DND-41 (cell line): ENCODE data around the gene TBC1D30.

Source experiments
- EZH2 ChIP-seq: IDR thresholded peaks from 3 replicates; pipeline ENCODE4 v1.6.1; 2012; ENCODE audit warnings: borderline replicate concordance, low read depth, mild to moderate bottlenecking, moderate library complexity, low read length, inconsistent platforms; ENCODE audit not compliant: severe bottlenecking
- TF ChIP-seq, protein P1 (sequence below): IDR thresholded peaks from 2 replicates; pipeline ENCODE4 v1.5.1; 2012; ENCODE audit warnings: borderline replicate concordance, low read length, moderate library complexity, mild to moderate bottlenecking; ENCODE audit not compliant: poor library complexity, severe bottlenecking; ENCODE audit errors: extremely low read depth

- TF ChIP-seq, protein P1, sequence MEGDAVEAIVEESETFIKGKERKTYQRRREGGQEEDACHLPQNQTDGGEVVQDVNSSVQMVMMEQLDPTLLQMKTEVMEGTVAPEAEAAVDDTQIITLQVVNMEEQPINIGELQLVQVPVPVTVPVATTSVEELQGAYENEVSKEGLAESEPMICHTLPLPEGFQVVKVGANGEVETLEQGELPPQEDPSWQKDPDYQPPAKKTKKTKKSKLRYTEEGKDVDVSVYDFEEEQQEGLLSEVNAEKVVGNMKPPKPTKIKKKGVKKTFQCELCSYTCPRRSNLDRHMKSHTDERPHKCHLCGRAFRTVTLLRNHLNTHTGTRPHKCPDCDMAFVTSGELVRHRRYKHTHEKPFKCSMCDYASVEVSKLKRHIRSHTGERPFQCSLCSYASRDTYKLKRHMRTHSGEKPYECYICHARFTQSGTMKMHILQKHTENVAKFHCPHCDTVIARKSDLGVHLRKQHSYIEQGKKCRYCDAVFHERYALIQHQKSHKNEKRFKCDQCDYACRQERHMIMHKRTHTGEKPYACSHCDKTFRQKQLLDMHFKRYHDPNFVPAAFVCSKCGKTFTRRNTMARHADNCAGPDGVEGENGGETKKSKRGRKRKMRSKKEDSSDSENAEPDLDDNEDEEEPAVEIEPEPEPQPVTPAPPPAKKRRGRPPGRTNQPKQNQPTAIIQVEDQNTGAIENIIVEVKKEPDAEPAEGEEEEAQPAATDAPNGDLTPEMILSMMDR, result no peak
- no peak for TF ChIP-seq EZH2
These were observed 38.6 kb upstream of the TBC1D30 start for GRCh38 chr12:64785838-64786237.
